H1 (cell line): Measurements from ENCODE around the gene TUBA1A.

Source experiments
- HDAC2 ChIP-seq, 2 experiments: fragments of 300-600 bp in 1 of 2; sonication (generic) in 1 of 2; IDR thresholded peaks; 2 replicates each; pipeline ENCODE4 v1.6.1; 2011 to 2012; ENCODE audit warnings: low read depth in 2 of 2, low read length in 2 of 2, mild to moderate bottlenecking in 2 of 2, moderate library complexity in 2 of 2, borderline replicate concordance in 1 of 2, inconsistent platforms in 1 of 2
- JUN ChIP-seq: IDR thresholded peaks from 2 replicates; pipeline ENCODE4 v1.6.1; 2011; ENCODE audit warnings: low read depth, mild to moderate bottlenecking, improper control_type of control experiment, low read length
- TF ChIP-seq, protein P1 (sequence below), 3 experiments: IDR thresholded peaks; 1 replicate in 2 of 3; 2 replicates in 1 of 3; pipeline versions ENCODE4 v1.5.1 to v1.6.1; 2011; ENCODE audit warnings: low read length in 3 of 3, mild to moderate bottlenecking in 3 of 3, inconsistent platforms in 2 of 3, low read depth in 1 of 3, moderate library complexity in 1 of 3; ENCODE audit not compliant: insufficient read depth in 1 of 3; ENCODE audit errors: control extremely low read depth in 1 of 3

DNA sequence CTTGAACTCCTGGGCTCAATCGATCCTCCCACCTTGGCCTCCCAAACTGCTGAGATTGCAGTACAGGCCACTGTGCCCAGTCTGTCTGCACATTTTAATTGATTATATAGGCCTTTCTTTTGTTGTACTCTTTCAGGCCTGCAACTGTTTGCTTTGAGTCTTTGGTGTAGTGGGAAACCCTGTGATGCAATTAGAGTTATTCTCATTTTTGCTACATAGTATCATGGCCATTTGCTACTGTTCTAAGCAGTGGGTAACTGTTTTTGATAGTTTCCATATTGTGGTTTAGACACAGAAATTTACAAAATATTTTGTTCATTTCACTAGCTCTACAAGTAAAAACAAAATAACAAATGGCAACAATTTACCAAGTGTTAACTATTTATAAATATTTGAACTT lies 51.4 kb downstream of the TUBA1A start:
- TF ChIP-seq, protein P1, sequence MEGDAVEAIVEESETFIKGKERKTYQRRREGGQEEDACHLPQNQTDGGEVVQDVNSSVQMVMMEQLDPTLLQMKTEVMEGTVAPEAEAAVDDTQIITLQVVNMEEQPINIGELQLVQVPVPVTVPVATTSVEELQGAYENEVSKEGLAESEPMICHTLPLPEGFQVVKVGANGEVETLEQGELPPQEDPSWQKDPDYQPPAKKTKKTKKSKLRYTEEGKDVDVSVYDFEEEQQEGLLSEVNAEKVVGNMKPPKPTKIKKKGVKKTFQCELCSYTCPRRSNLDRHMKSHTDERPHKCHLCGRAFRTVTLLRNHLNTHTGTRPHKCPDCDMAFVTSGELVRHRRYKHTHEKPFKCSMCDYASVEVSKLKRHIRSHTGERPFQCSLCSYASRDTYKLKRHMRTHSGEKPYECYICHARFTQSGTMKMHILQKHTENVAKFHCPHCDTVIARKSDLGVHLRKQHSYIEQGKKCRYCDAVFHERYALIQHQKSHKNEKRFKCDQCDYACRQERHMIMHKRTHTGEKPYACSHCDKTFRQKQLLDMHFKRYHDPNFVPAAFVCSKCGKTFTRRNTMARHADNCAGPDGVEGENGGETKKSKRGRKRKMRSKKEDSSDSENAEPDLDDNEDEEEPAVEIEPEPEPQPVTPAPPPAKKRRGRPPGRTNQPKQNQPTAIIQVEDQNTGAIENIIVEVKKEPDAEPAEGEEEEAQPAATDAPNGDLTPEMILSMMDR (IDR thresholded peaks at IDR 0.05; ENCODE audit: control extremely low read depth in 1 of 3, insufficient read depth in 1 of 3, low read depth in 1 of 3, low read length in 3 of 3): no peak
- TF ChIP-seq JUN (no peak), HDAC2 (IDR thresholded peaks at IDR 0.05; ENCODE audit: borderline replicate concordance in 1 of 2, low read depth in 2 of 2, low read length in 2 of 2) (no peak)
